T-helper 2 cell treated with Interferon-gamma antibody and Interleukin-4, amounts not matched to agents 5 μg/mL and 100 μg/mL, for 36 hours (primary cell): ENCODE results near the gene TRPV6.

Experiments
- DNase-seq: peaks from one replicate; pipeline ENCODE4 v3.0.0; 2021; ENCODE audit warnings: low spot score
- H3K27ac Mint-ChIP-seq: one replicate; pipeline ENCODE4 v1.8.0; 2021; ENCODE audit warnings: mild to moderate bottlenecking, mixed read lengths
- H3K27me3 Mint-ChIP-seq: one replicate; pipeline ENCODE4 v1.8.0; 2021; ENCODE audit warnings: low read depth, mixed read lengths
- H3K36me3 Mint-ChIP-seq: one replicate; pipeline ENCODE4 v1.8.0; 2021; ENCODE audit warnings: low read depth, mixed read lengths
- H3K4me1 Mint-ChIP-seq: one replicate; pipeline ENCODE4 v1.8.0; 2021; ENCODE audit warnings: low read depth, mixed read lengths
- H3K4me3 Mint-ChIP-seq: one replicate; pipeline ENCODE4 v1.8.0; 2022; ENCODE audit warnings: mild to moderate bottlenecking, moderate library complexity, mixed read lengths
- H3K9me3 Mint-ChIP-seq: one replicate; pipeline ENCODE4 v1.8.0; 2021; ENCODE audit warnings: mixed read lengths

The TRPV6 gene

GRCh38 chr7:142883145-142883544 is 2.4 kb downstream of the TRPV6 start:
- no peak overlapping the region for H3K27ac Mint-ChIP-seq
- peaks cover 10% of the 10 kb centered on the region for H3K27me3 Mint-ChIP-seq
- no peaks in the 10 kb centered on the region for H3K9me3 Mint-ChIP-seq
- H3K36me3 Mint-ChIP-seq: no peaks in the 10 kb centered on the region
- H3K4me1 Mint-ChIP-seq: no peaks in the 10 kb centered on the region
- no peak for DNase-seq
- H3K4me3 Mint-ChIP-seq: no peak overlapping the region

- H3K4me3 Mint-ChIP-seq: no peak overlapping the region
- DNase-seq: no peak
- no peaks in the 10 kb centered on the region for H3K4me1 Mint-ChIP-seq
- H3K27me3 Mint-ChIP-seq: peaks cover 10% of the 10 kb centered on the region
- no peaks in the 10 kb centered on the region for H3K9me3 Mint-ChIP-seq
- no peaks in the 10 kb centered on the region for H3K36me3 Mint-ChIP-seq
- no peak overlapping the region for H3K27ac Mint-ChIP-seq
These were observed 3.2 kb downstream of the TRPV6 start for GRCh38 chr7:142882338-142882678.

- no peak overlapping the region for H3K27ac Mint-ChIP-seq
- H3K27me3 Mint-ChIP-seq: peaks cover 10% of the 10 kb centered on the region
- no peaks in the 10 kb centered on the region for H3K9me3 Mint-ChIP-seq
- H3K4me1 Mint-ChIP-seq: no peaks in the 10 kb centered on the region
- no peaks in the 10 kb centered on the region for H3K36me3 Mint-ChIP-seq
- H3K4me3 Mint-ChIP-seq: no peak overlapping the region
- no peak for DNase-seq
These were observed 3.8 kb downstream of the TRPV6 start for GRCh38 chr7:142881586-142882337.

GRCh38 chr7:142880876-142881505 is 4.6 kb downstream of the TRPV6 start:
- Mint-ChIP-seq H3K36me3 (no peaks in the 10 kb centered on the region), H3K27ac (no peak overlapping the region), H3K4me3 (no peak overlapping the region), H3K27me3 (peaks cover 10% of the 10 kb centered on the region), H3K9me3 (no peaks in the 10 kb centered on the region), H3K4me1 (no peaks in the 10 kb centered on the region)
- peak; percentile 22 for DNase-seq

GRCh38 chr7:142879060-142879459 is 6.5 kb downstream of the TRPV6 start:
- no peaks in the 10 kb centered on the region for H3K36me3 Mint-ChIP-seq
- DNase-seq: no peak
- H3K27ac Mint-ChIP-seq: no peak overlapping the region
- H3K4me3 Mint-ChIP-seq: no peak overlapping the region
- no peaks in the 10 kb centered on the region for H3K4me1 Mint-ChIP-seq
- H3K9me3 Mint-ChIP-seq: no peaks in the 10 kb centered on the region
- H3K27me3 Mint-ChIP-seq: peaks cover 10% of the 10 kb centered on the region

GRCh38 chr7:142878315-142878714 is 7.2 kb downstream of the TRPV6 start:
- no peak overlapping the region for H3K4me3 Mint-ChIP-seq
- no peak for DNase-seq
- peaks cover 10% of the 10 kb centered on the region for H3K27me3 Mint-ChIP-seq
- H3K27ac Mint-ChIP-seq: no peak overlapping the region
- H3K4me1 Mint-ChIP-seq: no peaks in the 10 kb centered on the region
- no peaks in the 10 kb centered on the region for H3K9me3 Mint-ChIP-seq
- no peaks in the 10 kb centered on the region for H3K36me3 Mint-ChIP-seq

GRCh38 chr7:142876991-142877910 is 8.3 kb downstream of the TRPV6 start:
- H3K27ac Mint-ChIP-seq: no peak overlapping the region

GRCh38 chr7:142876236-142876960 is 9.1 kb downstream of the TRPV6 start:
- no peaks in the 10 kb centered on the region for H3K4me1 Mint-ChIP-seq
- H3K27ac Mint-ChIP-seq: no peak overlapping the region
- H3K36me3 Mint-ChIP-seq: no peaks in the 10 kb centered on the region
- H3K4me3 Mint-ChIP-seq: no peak overlapping the region
- no peak for DNase-seq
- no peaks in the 10 kb centered on the region for H3K9me3 Mint-ChIP-seq
- H3K27me3 Mint-ChIP-seq: peaks cover 10% of the 10 kb centered on the region

More at GRCh38 chr7:142876991-142877910, 8.3 kb downstream of the TRPV6 start:
- Mint-ChIP-seq H3K9me3 (no peaks in the 10 kb centered on the region), H3K27me3 (peaks cover 10% of the 10 kb centered on the region), H3K36me3 (no peaks in the 10 kb centered on the region), H3K4me1 (no peaks in the 10 kb centered on the region), H3K4me3 (no peak overlapping the region)
- DNase-seq: no peak

GRCh38 chr7:142875456-142875855 is 10.1 kb downstream of the TRPV6 start:
- Mint-ChIP-seq H3K9me3 (no peaks in the 10 kb centered on the region), H3K27me3 (peaks cover 10% of the 10 kb centered on the region), H3K4me1 (no peaks in the 10 kb centered on the region), H3K27ac (no peak overlapping the region), H3K4me3 (no peak overlapping the region), H3K36me3 (no peaks in the 10 kb centered on the region)
- DNase-seq: no peak

GRCh38 chr7:142874837-142875236 is 10.7 kb downstream of the TRPV6 start:
- no peaks in the 10 kb centered on the region for H3K36me3 Mint-ChIP-seq
- H3K4me3 Mint-ChIP-seq: no peak overlapping the region
- peaks cover 7% of the 10 kb centered on the region for H3K27me3 Mint-ChIP-seq
- DNase-seq: no peak
- no peak overlapping the region for H3K27ac Mint-ChIP-seq
- H3K9me3 Mint-ChIP-seq: no peaks in the 10 kb centered on the region
- no peaks in the 10 kb centered on the region for H3K4me1 Mint-ChIP-seq

GRCh38 chr7:142874409-142874808 is 11.1 kb downstream of the TRPV6 start:
- no peak overlapping the region for H3K4me3 Mint-ChIP-seq
- H3K27me3 Mint-ChIP-seq: peaks cover 3% of the 10 kb centered on the region
- no peak overlapping the region for H3K27ac Mint-ChIP-seq
- no peak for DNase-seq
- no peaks in the 10 kb centered on the region for H3K36me3 Mint-ChIP-seq
- no peaks in the 10 kb centered on the region for H3K9me3 Mint-ChIP-seq
- no peaks in the 10 kb centered on the region for H3K4me1 Mint-ChIP-seq

- H3K27me3 Mint-ChIP-seq: no peaks in the 10 kb centered on the region
- H3K36me3 Mint-ChIP-seq: no peaks in the 10 kb centered on the region
- H3K4me3 Mint-ChIP-seq: no peak overlapping the region
- H3K4me1 Mint-ChIP-seq: no peaks in the 10 kb centered on the region
- H3K9me3 Mint-ChIP-seq: no peaks in the 10 kb centered on the region
- no peak overlapping the region for H3K27ac Mint-ChIP-seq
- DNase-seq: no peak
These were observed 11.7 kb downstream of the TRPV6 start for GRCh38 chr7:142873871-142874270.

GRCh38 chr7:142873281-142873784 is 12.2 kb downstream of the TRPV6 start:
- Mint-ChIP-seq H3K4me1 (no peaks in the 10 kb centered on the region), H3K36me3 (no peaks in the 10 kb centered on the region), H3K27me3 (no peaks in the 10 kb centered on the region), H3K27ac (no peak overlapping the region), H3K4me3 (no peak overlapping the region), H3K9me3 (no peaks in the 10 kb centered on the region)
- no peak for DNase-seq
